CD4-positive, alpha-beta T cell treated with Interferon alpha-2 for 1 hour (primary cell): ENCODE results near the gene CACNA1D.

Experiments used
- DNase-seq, 2 donors: peaks; one replicate each; pipeline ENCODE4 v3.0.0-alpha.2; 2020 to 2022

Gene CACNA1D

DNA sequence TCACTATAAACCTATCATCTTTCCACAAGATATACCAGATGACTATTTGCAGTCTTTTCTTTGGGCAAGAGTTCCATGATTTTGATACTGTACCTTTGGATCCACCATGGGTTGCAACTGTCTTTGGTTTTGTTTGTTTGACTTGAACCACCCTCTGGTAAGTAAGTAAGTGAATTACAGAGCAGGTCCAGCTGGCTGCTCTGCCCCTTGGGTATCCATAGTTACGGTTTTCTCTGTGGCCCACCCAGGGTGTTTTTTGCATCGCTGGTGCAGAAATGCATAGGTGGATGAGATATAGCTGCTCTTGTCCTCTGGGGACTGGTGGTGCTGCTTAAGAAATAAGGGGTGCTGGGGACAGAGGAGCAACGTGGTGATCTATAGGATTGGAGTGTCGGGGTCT, 318.0 kb downstream of the CACNA1D start:
- no peak for DNase-seq

DNA sequence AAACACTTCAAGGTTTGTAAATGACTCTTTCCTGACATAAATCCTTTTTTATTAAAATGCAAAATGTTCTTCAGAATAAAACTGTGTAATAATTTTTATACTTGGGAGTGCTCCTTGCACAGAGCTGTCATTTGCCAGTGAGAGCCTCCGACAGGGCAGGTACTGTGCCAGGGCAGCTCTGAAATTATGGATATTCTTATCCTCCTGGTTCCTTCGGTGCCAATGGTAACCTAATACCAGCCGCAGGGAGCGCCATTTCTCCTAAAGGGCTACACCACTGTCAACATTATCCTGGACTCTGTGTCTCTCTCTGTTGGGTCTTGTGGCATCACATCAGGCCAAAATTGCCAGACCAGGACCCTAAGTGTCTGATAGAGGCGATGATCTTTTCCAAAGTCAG, 318.8 kb downstream of the CACNA1D start:
- DNase-seq, result no peak

DNA sequence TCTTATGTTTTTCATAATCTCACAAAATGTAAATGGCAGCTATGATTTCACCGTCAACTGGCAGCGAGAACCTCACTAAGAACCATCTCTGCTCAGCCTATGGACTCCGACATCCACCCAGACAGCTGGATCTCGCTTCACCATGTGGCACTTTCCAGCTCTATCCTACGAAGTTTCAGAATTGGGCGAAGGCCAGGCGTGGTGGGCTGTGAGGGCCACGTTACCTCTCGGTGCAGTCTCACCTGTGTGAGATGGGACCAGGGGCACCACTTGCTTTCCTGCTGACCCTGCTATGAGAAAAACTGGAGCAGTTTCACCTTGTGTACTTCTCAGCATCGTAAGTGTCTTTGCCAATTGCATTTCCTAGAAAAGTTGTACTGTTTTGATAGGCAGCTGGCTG, 319.5 kb downstream of the CACNA1D start:
- no peak for DNase-seq

DNA sequence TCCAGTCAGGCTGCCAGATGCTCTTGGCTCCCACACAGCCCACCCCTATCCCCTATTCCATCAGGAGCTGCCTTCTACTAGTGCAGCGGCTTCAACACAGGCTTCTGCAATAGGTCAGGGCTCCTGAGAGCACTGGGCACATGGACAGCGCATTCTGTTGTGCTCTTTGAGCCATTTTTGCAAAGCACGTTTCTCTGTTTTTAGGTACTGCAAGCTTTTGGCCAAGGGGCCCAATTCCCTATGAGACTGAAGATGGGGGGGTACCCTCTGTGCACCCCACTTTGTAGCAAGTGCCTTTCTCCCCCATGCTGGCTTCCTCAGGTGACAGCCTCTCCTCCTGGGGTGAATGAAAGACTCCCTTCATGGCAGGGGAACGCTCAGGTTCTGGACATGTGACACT, 320.7 kb downstream of the CACNA1D start:
- DNase-seq, result no peak

DNA sequence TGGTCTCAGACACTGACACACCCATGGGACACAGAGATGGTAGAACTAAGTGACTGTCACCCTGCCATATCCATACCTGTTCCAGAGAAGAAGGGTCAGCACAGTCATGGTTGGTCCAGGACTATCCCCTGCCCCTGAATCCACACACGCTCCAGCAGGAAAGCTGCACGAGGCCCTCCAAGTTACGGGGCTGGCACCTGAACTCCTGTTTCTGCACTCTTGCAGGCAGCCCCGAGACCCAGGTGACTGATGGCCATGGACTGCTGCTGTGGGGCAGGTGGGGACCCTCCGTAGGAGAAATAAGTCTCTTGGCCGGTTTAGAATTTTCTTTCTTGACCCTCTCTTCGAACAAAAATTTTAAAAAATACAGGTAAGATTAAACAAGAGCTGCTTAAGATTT, 321.2 kb downstream of the CACNA1D start:
- DNase-seq, result no peak

DNA sequence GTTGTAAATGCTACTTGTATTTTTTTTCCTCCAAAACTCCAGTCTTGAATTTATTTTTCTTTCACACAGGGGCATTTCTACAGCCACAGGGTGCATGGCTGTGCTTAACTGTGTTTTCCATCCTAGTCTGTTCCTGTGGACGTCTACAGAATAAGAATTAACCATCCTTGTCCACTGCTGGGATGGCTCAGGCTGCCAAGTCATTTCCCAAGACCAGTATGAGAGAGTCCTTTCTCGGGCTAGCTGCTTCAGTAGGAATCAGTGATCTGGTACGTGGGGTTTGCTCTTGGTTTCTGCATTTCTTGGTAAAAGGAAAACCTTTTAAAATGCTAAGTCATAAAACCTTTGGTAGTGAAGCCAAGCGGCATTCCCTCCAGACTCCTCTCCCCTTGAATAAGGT, 322.0 kb downstream of the CACNA1D start:
- DNase-seq, result no peak

DNA sequence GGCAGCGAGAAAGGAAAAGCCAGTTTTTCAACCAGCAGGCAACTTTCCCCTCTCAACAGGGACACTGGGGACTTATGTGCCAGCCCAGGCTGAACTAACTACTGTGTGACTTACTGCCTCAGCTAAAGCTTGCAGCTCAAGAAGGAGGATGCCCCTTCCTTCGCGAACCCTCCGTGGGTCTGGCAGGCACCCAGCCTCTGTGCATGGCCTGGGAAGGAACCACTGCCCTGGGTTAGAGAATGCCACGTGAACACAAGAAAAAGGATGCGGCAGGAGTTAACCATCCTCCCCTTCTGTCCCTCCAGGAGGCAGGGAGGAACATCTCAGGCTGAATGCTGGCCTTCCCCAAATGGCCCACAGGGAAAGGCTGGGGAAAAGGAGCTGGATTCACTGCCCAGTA, 322.8 kb downstream of the CACNA1D start:
- DNase-seq, result no peak

DNA sequence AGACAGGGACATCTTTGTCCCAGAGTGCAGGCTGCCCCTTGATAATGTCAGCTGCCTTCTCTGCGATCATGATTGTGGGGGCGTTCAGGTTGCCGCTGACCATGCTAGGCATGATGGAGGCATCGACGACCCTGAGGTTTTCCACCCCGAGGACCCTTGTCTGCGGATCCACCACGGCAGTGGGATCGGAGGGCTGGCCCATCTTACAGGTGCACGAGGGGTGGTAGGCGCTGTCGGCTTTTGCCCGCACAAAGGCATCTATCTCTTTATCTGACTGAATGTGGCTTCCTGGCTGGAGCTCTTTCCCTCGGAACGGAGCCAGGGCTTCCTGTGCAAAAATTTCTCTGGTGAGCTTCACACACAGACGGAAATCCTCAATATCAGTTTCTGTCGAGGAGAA, 323.4 kb downstream of the CACNA1D start:
- DNase-seq, result no peak

DNA sequence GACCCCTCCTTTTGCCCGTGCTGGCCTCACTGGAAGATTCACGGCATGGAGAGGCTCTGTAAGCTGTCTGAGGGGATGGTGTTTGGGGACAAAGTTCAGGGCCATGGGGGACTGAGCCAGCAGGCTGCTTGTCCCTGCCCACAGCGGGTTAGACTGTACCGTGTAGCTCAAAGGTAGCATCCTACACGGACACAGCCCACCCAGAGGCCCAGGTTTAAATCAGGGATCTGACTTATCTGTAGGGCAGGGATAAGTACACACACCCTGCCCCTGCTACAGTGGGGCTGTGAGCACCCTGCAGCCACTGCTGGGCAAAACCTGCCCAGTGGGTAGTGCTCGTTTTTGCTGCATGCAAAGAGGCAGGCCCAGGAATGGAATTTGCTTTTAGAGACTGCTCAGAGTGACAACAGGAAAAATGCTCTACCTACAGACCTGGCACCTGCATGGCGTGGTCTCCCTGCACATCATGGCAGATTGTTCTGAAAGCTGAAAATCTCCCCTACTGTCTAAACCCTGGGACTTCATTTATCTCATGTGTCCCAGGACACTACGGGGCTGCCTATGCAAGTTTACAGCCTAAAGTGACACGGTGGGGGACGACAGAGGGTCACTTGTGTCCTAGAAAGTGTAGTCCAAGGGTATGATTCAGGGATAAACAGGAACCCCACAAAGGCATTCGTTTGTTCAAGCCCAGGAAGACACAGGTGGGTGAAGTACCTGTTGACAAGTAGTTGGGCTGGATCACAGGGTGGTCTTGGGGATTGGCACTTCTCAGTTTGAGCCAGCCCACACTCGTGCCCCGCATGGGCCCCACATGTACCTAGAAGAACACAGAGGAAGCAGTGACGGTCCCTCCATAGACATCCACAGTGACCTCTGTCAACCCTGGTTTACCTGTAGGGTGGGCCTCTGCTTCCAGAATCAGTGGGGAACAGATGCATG, 324.1 kb downstream of the CACNA1D start:
- DNase-seq, result no peak

DNA sequence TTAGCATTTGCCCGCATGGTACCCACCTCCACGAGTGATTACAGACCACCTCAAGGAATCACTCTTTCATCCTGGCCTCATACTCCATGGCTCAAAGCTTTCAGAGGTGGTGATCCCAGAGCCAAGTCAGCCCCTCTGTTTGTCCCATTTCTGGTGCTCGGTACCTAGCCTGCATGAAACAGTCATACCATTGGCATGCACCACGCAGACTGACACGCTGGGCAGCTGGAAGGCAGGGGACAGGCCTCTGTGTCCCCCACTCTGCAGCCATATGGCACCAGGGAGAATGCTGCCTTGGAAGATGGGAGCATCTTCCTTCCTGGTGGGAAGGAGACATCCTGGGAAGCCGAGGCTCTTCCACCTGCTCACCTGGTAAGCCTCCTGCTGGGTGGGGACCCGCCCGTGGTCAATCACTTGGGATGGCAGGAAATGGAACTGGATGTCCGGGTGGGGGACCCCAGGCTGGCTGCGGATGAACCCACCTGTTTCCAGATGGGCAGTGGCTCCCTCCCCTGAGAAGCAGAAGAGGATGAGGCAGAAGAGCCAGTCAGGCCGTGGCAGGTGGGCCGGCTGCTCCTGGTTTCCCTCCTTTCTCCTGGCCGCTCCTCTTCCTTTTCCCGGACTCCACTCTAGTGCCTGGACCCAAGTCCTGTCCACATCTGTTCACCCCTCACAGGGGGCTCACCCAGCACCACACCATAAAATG, 324.9 kb downstream of the CACNA1D start:
- no peak for DNase-seq

DNA sequence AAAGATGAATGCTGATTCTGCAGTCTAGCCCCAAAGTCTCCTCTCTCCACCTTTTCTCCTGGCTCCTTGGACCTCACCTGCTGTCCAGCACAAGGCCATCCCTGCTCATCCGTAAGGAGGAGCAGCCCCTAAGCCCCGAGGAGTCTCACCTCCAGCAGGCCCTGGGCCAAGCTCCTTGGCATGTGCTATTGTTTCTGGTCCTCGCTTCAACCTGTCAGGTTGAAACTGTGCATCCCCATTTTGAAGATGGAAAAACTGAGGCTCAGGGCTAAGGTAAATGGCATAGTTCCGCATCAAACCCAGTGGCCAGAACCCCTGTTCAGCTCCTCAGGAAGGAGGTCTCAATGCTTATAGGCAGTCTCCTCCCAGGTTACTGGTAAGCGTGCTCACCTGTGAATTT, 325.7 kb downstream of the CACNA1D start:
- no peak for DNase-seq

DNA sequence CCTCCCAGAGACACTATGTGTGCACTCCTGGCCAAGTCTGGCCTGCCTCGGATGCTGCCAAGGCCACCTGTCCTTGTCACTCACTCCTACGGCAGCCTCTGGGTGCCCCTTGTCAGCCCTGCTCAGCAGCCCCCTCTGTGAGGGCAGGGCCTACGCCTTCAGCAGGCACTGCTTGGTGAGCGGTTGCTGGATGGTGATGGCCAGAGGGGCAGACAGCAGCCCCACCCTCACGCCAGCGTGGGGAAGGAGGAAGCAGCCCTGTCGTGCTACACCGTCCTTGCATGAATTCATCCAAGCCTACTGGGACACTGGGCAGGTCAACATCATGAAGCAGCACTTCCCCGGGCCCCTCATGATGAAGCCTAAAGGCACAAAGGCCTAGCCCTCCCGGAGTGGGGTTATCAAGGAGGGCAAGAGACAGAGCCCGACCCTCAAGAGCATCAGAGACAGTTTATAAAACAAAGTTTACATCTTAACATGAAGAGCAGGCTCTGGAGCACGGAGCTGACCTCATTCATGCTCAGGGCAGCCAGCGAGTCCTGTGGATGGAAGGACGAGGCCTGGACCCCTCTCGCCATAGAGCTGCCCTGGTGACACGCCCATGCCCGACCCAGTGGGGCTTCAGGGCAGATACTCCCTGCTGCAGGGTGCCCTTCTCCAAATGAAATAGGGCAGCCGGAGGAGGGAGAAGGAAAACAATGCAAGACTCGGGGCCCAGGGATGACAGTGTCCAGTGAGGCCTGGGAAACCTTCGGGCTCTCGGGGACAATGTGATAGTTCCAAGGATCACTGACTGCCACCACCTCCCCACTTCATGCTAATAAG, 326.6 kb downstream of the CACNA1D start:
- DNase-seq, result no peak

DNA sequence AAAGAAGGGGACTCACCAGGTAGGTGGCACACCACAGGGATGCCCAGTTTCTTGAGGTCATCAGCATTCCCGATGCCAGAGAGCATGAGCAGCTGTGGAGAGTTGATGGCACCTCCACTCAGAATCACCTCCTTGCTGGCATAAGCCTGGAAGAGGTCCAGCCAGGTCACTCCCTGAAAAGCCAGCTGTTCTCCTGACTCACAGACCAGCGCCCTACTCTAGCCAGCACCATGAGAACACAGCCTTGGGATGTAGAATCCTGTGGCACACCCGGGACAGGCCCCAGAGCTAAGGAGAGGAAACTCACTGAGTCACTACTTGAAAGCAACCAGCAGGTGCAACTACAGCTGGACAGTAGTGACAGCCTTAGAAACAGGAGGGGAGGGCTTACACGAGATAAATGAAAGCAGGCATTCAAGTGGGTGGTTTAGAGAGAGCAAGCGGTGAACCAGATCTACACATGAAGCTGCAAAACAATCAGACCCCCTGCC, 327.3 kb downstream of the CACNA1D start:
- no peak for DNase-seq

DNA sequence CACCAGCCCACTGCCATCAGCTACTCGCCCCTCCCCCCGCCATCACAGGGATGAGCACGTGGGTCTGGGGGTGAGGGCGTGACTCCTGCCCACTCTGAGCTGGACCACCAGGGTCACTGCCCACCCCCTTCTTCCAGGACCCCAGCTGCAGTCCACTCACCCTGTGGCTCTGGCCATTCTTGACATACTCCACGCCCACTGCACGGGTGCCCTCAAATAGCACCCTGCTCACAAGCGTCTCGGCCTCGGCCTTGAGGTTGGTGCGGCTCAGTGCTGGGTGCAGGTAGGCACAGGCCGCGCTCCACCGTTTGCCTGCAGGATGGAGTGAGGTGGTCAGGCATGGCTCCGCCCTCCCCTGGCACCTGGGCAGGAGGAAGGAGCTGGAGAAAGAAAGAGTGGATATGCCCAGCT, 327.9 kb downstream of the CACNA1D start:
- no peak for DNase-seq

DNA sequence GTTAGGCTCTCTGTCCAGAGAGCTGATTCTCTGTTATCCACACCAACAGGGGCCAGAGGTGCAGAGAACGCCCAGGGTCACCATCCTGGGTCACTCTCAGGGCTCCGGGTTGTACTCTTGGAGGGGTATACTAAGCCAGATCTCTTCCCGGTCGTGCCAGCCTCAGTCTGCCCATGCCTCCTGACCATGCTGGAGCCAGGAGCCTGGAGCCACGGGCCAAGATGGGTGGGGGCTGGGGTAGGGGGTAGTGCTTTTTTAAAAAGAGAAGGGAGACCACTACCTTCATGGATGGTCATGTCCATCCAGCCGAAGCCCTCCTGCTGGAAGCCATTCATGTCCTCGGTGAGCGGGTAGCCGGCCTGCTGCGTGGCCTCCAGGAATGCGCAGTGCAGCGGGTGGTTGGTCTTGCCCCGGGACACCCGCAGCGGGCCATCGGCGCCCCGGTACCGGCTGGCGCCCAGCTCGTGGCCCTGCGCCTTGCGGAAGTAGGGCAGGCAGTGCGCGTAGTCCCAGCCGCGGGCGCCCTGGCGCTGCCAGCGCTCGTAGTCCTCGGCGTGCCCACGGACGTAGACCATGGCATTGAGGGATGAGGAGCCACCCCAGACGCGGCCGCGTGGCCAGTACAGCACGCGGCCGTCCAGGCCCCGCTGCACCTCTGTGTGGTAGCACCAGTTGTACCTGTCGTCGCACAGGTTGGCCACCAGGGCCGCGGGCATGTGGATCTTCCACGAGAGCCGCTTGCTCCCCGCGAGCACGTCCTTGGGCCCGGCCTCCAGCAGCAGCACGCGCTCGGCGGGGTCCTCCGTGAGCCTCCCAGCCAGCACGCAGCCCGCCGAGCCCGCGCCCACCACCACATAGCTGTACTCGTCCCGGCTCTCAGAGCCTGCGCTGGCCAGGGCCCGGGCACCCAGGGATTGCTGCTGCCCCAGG, 328.9 kb downstream of the CACNA1D start:
- no peak for DNase-seq

DNA sequence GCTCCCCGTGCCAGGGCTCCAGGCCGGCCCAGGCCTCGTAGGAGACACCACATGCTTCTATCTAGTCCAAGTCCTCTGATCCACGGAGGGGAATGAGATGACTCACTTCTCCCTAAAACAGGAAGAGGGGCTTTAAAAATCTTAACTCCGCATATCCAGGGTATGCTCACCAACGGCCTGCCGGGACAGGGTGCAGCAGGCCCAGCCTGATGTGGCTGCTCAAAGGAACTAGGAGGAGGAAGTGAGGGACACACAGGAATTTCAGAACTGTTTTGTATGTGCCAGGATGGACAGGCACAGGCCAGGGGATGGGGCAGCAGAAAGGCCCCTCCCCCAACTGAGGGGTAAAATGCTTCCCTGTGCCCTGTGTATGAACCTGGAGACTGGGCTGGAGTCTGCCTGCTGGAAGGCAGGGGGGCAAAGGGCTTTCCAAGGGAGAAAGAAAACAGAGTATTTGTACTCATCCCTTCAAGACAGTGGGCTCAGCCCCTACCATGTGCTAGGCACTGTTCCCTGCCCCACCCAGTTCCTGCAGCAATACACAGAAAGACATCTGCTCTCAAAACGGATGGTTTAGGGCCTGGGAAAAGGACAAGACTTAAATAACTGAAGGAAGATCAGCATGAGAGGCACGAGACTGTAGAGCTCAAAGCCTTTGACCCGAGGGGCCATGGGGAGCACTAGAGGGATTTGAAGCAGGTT, 329.7 kb downstream of the CACNA1D start:
- no peak for DNase-seq

DNA sequence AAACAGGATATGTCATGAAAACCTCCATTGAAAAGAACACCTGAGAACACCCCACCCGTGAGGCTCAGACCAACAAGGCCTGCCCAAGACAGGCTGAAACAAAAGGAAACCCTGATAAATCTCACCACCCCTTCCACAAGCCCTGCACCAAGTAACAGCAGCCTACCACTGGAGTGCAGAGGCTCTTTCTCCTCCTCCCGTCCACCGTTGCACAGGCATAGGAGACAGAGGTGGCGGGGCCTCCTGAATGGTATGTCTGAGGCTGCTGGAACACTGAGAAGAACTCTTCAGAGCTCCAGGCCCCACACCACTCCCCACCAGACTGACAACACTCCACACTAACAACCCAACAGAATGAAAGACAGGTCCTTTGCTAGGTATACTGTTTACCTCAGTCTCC, 330.4 kb downstream of the CACNA1D start:
- DNase-seq, result no peak

DNA sequence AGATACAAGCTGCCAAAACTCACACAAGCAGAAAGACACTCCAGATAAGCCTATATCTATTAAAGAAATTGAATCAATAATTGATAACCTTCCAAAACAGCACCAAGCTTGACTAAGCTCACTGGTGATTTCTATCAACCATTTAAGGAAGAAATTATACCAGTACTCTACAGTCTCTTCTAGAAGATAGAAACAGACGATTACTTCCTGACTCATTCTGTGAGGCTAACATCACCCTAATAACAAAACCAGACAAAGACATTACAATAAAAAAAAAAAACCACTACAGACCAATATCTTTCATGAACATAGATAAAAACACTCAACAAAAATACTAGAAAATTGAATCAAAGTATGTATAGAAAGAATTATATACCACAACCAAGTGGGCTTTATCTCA, 331.6 kb downstream of the CACNA1D start:
- no peak for DNase-seq

DNA sequence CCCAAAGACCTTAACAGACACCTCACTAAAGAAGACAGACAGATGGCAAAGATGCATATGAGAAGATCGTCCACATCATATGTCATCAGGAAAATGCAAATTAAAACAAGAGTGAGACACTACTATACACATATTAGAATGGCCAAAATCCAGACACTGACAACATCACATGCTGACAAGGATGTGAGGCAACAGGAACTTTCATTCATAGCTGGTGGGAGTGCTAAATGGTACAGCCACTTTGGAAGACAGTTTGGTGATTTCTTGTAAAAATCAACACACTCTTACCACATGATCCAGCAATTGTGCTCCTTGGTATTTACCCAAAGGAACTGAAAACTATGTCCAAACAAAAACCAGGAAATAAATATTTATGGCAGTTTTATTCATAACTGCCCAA, 334.2 kb downstream of the CACNA1D start:
- DNase-seq, result no peak

DNA sequence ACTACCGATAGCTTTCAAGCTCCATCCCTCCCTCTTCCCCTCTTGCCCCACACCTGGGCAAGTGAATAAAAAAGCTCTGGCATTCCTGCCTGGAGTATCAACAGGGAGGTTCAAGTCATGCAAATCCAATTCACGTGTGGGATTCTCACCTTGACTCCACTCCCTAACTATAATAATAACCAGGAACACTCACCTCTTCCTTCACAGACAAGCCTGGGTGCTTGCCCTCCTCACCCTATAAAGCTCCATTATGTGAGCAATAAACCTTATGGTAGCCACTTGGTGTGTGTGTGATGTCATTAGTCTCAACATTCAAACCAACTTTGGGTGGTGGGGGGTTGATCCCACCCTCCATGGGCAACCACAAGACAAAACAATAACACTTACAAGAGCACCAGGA, 335.2 kb downstream of the CACNA1D start:
- no peak for DNase-seq

DNA sequence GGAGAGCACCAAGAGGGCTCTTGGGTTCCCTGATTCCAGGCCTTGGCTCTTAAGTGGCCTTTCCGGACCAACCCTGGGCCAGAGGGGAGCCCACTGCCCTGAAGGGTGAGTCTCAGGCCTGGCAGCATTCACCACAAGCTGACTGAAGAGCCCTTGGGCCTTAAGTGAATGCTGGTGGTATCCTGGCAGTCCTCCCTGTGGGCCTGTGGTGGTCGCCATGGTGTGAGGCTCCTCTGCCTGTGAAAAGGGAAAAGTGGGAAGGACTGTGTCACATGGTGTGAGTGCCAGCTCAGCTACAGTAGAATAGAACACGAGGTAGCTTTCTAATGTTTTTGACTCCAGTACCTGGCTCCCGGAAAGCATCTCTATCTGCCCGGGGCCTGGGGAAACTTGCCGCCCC, 336.5 kb downstream of the CACNA1D start:
- no peak for DNase-seq
